ENCODE results near the gene DISP3.

The DISP3 gene

DNA sequence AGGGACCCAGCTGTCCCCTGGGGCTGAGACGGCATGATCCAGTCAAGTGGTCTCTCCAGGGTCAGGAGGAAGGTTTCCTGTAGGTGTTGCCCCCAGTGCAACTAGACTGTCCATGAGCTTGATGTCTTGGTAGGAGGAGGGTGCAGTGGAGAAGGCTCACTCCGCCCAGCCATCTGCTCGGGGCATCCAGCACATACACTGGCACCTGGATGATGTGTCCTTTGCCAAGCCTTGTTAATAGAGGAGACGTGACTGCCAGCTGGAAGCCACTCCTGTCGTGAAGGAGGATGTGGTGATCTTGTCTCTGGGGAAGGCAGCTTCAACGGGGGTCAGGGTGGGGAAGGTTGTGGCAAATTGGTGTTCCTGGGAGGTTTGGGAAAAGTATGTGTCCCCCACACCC, 6.2 kb downstream of the DISP3 start:
- in situ Hi-C loops (cut with HindIII; ENCODE audit: low sequenced_read_pairs) = no loop called here

DNA sequence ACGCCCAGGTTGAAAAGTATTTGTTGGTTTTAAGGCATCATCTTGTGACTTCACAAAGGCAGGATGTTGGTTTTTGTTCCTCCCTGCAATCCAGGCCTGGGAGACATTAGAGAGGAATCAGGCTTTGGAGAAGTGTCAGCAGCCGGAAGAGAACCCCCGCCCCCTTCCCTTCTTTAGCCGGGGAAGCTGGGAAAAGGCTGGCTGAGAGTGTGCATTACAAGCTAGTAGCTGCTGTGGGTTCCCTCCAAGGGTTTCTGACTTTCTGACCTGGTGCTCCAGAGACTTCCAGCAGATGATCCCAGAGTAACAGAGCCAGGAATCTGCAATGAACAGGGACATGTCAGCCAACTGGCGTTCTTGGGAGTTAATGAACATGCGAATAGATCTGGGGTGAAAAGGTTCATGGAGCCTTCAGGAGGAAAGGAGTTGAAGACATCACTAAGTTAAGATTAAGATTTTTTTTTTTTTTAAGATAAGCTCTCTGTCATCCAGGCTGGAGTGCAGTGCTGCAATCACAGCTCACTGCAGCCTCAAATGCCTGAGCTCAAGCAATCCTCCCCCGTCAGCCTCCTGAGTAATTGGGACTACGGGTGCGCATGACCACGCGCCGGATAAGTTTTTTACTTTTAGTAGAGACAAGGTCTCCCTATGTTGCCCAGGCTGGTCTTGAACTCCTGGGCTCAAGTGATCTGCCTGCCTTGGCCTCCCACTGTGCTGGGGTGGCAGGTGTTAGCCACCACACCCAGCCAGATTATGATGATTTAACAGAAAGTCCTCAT, 7.5 kb downstream of the DISP3 start:
- in situ Hi-C loops (cut with HindIII; ENCODE audit: low sequenced_read_pairs) = no loop called here

DNA sequence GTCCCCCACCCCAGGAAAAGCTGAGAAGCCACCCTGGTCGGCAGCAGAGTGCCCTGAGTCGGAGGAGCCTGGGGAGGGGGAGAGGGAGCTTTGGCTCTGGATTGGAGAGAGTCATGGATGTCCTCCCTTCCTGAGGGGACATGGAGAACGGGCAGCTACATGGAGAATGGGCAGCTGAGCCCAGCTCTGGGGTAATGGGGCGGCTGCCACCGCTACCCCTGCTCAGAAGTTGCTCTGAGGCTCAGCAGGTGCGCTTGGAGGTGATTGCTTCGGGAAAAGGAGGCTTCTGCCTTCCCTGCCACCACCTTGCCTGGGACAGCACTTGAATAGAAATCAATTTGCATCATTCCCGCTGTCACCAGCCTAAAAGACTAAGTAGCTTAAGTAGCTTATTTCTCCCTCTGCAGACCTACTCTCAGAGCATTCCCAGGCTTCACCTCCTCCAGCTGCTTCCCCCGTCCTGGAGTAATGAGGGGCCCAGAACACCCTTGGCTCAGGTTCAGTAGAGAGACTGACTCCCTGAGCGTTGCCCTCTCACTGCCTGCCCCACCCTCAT, 8.3 kb downstream of the DISP3 start:
- in situ Hi-C loops (cut with HindIII; ENCODE audit: low sequenced_read_pairs) = no loop called here

DNA sequence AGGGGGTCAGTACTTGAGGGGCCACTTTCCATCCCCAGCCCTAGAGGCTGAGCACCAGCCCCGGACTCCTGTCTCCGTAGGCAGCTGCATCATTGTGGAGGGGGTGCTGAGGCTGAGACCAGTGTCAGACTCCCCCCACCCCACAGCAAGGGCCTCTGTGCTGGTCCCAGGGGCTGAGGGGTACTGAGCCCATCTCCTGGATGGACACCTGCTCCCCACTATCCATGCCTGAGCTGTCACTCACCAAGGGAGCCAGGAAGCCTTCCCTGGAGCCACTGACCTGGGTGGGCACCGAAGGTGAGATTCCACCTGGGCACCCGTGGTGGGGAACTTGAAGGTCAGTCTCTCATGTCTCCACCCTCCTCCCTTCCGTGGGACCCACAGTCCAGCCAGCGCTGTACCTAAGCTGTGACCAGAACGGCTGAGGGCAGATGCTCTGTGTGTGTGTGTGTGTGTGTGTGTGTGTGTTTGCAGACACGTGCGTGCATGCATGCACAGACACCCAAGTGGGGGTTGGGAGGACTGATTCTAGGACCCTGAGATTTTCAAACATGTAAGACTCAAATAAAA, 9.3 kb downstream of the DISP3 start:
- in situ Hi-C loops (cut with HindIII; ENCODE audit: low sequenced_read_pairs) = no loop called here

DNA sequence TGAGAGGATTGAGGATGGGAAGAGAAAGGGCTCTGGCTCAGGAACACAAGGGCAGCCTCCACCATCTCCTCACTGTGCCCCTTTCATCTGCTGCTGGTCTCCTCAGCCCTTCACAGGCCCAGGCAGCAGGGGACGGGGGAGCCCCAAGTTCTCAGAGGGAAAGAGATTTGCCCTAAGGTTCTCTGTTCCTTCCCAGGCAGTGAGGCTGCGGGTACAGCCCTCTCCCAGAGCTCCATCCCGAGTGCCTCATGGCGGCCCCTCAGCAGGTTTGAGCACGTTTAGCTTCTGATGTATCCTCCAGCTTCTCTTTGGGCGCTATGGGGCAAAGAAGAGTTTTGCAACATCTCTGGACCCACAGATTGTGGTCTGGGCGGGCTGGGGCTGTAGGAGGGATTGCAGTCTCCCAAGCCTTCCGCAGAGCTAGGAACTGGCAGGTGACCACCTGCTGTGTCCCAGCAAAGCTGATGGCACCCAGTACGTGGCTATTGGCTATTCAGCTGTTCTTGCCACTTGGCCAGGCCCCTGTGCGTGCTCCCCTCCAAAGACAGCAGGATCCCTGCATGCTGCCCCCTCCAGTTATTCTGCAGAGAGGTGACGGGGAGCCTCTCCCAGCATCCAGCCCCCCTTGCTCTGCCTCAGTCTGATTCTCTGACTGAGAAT, 10.1 kb downstream of the DISP3 start:
- in situ Hi-C loops (cut with HindIII; ENCODE audit: low sequenced_read_pairs) = no loop called here

DNA sequence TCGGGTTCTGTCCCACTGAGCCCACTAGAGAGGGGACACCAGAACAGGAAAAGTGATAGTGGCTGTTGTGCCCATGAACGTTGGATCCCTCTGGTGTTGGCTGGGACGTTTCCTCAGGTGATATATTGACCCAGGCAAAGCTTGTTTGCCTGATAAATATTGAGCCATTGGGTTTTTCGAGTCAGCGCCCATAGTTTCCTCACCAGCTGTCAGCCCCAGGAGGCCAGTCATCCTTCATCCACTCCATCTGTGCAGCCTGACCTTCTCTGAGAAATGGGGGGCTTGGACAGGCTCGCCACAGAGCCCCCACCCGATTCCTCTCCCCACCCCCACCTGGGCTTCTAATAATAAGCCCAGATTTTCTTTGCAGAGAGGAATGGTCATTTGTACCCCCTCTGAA, 13.3 kb downstream of the DISP3 start:
- in situ Hi-C loops (cut with HindIII; ENCODE audit: low sequenced_read_pairs) = no loop called here

DNA sequence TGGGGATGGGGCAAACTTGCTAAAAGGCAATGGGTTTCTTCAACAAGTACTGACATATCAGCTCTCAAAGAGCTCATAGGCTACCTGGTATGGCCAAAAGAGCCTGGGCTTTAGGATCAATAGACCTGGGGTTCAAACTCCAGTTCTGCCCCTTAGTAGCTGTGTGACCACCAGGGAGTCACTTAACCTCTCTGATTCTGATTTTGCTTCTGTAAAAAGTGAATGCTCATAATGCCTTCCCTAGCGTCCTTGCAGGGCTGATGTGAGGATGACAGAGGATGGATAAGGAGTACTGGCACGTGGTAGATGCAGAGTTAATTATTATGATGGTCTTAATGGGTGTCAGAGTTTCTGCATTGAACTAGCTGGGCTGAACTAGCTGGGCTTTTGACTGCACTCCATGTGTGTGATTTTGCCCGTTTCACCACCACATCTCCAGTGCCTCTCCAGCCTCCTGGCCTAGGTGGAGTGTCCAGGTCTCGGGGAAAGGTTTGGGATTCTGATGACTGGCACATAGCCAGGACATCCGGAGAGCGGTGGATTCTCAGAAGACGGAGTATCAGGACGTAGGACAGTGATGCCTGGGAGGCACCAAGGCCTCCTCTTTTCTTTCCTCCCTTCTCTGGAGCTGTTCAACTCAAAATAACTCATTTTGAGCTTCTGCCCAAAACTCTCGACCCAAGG, 15.2 kb downstream of the DISP3 start:
- in situ Hi-C loops (cut with HindIII; ENCODE audit: low sequenced_read_pairs) = no loop called here

DNA sequence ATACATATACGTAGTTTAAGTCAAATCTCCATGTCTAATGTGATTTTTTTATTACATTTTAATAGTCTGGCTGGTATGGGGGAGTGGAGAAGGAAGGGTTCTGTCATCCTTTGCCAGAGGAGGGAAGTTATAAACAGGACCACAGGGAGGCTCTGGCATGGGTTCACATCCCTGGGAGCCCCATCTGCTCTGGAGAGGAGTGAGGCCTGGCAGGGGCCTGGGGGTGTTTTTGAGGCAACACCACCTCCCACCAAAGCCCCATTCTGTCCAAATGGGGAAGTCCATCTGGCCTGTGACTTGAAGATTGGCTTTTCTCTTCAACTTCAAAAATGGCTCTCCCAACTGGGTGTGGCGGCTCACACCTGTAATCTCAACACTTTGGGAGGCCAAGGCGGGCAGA, 15.8 kb downstream of the DISP3 start:
- in situ Hi-C loops (cut with HindIII; ENCODE audit: low sequenced_read_pairs) = no loop called here

DNA sequence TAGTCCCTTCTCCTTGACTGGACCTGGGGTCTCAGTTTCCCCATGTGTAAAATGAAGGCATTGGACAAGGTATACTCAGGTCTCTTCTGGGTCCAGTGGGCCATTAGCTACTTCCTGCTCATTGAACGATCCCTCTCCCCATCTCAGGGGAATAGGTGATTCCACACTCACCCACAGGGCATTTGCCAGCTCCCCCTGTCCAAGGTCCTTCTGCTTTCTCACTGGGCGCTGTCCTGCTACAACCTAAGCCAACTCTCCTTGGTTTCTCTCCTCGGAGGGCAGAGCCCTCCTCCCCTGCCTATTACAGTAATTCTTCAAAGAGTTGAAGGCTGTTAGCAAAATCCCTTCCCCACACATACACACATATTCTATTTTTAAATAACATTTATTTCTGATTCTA, 16.6 kb downstream of the DISP3 start:
- in situ Hi-C loops (cut with HindIII; ENCODE audit: low sequenced_read_pairs) = no loop called here

DNA sequence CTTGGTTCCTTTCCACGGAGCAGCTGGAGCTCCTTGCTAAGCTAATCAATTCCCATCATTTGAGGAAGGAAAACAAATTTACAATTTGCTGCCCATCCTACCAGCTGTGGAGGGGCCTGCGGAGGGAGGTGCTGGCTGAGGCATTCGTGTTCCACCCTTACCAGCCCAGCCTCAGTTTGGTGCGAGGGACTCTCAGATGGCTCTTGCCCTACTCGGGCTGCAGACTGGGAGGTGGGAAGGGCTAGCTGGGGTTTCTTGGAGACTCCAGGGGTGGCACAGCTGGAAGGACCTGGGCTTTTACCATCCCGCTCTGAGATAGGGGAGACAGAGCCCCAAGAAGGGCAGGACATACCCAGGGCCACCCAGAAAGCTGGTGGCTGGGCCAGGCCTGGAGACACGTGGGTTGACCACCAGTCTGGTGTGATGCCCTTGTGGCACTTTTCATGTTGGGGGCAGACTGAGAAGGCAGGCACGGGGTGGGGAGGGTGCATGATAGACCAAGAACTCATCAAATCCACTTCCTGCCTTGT, 17.7 kb downstream of the DISP3 start:
- in situ Hi-C loops (cut with HindIII; ENCODE audit: low sequenced_read_pairs) = no loop called here

DNA sequence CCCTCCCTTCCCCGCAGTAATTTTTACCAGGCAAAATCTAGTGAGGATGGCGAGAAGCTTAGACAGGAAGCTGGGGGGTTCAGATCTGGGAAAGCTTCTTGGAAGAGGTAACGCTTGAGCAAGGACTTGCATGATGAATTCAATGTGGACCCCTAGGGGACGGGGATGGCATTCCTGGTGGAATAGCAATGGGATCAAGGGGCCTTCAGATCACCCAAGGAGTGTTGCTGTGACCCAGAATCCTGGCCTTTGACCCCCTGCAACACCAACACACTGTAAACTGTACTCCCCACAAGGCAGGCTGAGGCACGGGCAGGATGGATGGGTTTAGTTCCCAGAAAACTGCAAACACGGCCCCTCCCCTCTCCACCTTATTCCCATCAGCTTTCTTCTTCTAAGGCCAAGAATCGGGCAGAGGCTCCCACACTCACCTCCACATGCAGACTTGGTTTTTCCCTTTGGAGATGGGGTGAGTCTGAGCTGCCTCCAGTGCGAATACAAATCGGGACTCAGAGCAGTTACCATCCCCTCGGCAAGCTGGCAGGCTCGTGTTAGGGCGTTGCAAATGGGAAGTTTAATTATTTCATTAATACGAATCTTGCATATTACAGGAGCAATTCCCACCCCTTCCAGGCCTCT, 20.1 kb downstream of the DISP3 start:
- in situ Hi-C loops (cut with HindIII; ENCODE audit: low sequenced_read_pairs) = no loop called here

DNA sequence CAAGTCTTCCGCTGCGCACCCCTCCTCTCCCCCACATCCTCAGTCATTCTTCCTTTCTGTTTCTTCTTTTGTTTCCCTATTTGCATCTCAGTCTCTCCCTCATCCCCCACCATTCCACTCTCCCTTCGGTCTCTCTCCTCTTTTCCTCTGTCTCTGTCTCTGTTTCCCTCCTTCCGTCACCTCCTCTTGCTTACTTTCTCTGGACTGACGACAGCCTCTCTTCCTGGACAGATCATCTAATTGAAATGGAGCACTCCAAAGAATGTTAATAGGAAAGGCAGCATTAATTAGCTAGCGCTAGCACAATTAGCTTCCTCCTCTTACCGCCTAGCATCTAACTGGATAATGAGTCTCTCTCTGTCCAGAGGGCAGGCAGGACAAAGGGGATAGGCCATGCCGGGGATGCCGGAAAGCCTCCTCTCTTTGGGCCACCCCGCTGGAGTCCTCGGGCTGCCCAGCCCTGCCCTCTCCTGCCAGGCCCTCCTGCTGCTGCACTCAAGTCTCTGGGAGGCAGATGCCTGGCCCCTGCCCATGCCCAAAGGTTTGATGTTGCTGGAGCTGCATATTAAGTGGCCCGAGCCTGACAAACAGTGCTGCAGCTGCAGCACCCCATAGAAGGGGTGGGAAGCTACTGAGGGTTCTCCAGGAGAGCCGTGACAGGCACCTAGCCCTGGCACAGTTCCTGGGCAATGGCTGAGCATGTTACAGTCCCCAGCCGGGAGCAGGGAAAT, 20.8 kb downstream of the DISP3 start:
- in situ Hi-C loops (cut with HindIII; ENCODE audit: low sequenced_read_pairs) = no loop called here

DNA sequence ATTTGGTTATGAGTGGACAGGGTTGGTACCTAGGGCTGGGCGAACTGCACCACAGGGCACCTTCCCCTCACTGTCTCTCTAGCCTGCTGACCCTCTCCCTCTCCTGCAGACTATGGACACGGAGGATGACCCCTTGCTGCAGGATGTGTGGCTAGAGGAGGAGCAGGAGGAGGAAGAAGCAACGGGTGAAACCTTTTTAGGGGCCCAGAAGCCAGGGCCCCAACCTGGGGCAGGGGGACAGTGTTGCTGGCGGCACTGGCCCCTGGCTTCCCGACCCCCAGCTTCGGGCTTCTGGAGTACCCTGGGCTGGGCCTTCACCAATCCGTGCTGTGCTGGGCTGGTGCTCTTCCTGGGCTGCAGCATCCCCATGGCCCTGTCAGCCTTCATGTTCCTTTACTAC, 21.9 kb downstream of the DISP3 start:
- in situ Hi-C loops (cut with HindIII; ENCODE audit: low sequenced_read_pairs) = no loop called here

DNA sequence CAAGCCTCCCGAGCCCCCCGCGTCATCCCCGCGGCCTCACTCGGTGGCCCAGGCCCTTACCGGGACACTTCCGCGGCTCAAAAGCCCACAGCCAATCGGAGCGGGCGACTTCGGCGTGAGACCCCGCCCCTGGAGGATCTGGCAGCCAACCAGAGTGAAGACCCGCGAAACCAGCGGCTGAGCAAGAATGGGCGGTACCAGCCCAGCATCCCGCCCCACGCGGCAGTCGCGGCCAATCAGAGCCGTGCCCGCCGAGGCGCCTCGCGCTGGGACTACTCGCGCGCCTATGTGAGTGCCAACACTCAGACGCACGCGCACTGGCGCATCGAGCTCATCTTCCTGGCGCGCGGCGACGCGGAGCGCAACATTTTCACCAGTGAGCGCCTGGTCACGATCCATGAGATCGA, 22.5 kb downstream of the DISP3 start:
- in situ Hi-C loops (cut with HindIII; ENCODE audit: low sequenced_read_pairs) = no loop called here

DNA sequence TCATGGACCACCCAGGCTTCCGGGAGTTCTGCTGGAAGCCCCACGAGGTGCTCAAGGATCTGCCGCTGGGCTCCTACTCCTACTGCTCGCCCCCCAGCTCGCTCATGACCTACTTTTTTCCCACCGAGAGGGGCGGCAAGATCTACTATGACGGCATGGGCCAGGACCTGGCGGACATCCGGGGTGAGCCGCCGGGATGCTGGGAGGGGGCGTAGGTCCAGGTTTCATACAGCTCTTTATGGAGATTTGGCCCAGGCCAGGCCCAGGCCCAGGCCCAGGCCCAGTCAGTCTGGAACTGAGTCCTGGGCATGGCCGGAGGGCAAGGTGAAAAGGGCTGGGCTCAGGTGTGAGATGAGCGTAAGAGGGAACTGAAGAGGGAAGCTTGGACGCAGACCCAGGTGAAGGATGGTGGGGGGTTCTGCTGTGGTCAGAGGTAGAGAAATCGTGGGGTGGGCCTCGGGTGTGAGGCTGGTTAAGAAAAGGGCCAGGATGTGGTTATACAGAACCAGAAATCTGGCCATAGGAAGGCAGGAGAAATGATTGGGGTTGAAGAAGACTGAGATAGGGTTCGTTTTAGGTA, 23.0 kb downstream of the DISP3 start:
- in situ Hi-C loops (cut with HindIII; ENCODE audit: low sequenced_read_pairs) = no loop called here

DNA sequence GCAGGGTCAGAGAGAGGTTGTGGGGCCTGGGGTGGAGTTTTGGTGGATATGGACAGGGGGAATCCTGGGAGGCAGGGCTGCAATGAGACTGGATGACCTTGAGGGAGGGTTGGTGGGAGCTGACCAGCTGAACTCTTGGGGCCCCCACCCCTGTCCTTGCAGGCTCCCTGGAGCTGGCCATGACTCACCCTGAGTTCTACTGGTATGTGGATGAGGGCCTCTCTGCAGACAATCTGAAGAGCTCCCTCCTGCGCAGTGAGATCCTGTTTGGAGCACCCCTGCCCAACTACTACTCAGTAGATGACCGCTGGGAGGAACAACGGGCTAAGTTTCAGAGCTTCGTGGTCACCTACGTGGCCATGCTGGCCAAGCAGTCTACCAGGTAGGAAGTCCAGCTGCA, 23.6 kb downstream of the DISP3 start:
- in situ Hi-C loops (cut with HindIII; ENCODE audit: low sequenced_read_pairs) = no loop called here

DNA sequence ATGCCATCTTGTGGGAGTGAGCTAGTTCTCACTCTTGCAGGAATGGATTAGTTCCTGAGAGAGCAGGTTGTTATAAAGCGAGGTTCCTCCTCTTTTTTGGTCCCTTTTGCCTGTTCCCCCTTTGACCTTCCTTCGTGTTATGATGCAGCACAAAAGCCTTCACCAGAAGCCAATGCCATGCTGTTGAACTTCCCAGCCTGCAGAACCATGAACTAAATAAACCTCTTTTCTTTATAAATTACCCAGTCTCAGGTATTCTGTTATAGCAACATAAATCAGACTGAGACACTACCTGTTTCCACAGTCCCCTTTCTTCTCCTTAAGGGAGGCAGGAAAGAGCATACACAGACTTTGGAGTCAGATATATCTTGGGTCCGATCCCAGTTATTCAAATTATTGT, 25.6 kb downstream of the DISP3 start:
- in situ Hi-C loops (cut with HindIII; ENCODE audit: low sequenced_read_pairs) = no loop called here

DNA sequence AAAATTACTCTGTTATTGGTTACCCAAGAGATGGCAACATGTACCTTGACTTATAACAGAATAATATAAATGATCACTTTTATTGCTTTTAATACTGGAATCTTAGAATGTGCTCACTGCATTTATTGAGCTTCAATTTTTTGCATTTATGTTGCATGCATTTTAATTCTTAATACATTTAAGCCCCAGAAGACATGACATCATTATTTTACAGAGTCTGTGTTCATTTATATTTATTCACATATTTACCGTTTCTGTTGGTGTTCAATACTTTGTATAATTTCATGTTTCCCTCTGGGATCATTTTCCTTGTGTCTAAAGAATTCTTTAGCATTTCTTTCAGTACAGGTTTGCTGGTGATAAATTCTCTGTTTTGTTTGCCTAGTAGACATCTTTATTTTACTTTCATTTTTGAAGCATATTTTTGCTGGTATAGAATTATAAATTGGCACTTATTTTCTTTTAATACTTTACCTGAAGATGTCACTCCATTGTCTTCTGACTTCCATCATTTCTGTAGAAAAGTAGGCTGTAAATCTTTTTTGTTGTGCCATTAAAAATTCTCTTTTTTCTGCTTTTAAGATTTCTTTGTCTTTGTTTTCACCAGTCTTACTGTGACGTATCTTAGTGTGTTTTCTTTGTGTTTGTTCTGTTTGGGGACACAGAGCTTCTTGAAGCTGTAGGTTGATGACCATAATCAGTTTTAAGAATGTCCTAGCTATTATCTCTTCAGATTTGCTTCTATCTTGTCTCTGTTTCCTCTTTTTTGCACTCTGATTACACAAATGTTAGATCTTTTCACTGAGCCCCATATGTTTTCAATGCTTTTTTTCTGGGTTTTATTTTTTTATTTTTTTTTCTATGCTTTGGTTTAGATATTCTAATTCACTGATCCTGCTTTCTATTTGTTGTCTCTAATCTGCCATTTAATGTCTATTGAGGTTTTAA, 26.9 kb downstream of the DISP3 start:
- in situ Hi-C loops (cut with HindIII; ENCODE audit: low sequenced_read_pairs) = no loop called here

DNA sequence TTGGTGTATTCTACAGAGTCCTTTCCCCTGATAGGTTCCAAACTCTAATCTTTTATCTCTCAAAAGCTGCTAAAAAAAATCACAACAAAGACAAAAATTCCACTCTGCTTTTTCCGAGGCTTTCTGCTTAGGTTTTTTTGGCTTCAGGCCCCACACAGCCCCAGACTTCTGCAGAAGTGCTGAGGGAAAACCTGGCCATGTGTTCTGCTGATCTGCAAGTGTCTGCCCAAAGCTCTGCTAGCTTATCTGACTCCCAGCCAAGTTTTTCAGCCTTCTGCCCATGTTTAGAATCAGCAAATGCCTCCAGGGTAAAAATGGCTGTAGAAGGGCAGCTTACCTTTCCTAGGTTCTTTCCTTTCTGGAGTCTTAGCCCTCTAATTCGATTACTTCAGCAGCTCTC, 28.4 kb downstream of the DISP3 start:
- in situ Hi-C loops (cut with HindIII; ENCODE audit: low sequenced_read_pairs) = no loop called here
